HepG2 (cell line): ENCODE measurements around the gene SH3PXD2A. TPM values are rescaled to one million over a fixed set of nuclear protein-coding genes. Genes with fewer than 3 reads are reported as not detected.

Experiments
- ADNP ChIP-seq: sonication (generic); formaldehyde crosslinking; IDR thresholded peaks from 2 replicates; pipeline ENCODE4 v1.4.0; 2020; ENCODE audit warnings: missing genetic modification reagents
- BRD4 ChIP-seq: sonication (generic); formaldehyde crosslinking; IDR thresholded peaks from 2 replicates; pipeline ENCODE4 v1.4.0; 2020; ENCODE audit warnings: missing genetic modification reagents
- CEBPG ChIP-seq: IDR thresholded peaks from 2 replicates; pipeline ENCODE4 v1.6.1; 2016
- GMEB2 ChIP-seq: IDR thresholded peaks from 2 replicates; pipeline ENCODE4 v1.6.1; 2016; ENCODE audit warnings: missing biosample characterization, missing genetic modification reagents, low read depth
- HDAC1 ChIP-seq: sonication (generic); formaldehyde crosslinking; IDR thresholded peaks from 2 replicates; pipeline ENCODE4 v1.5.1; 2020; ENCODE audit warnings: mild to moderate bottlenecking, missing genetic modification reagents
- HMG20A ChIP-seq: IDR thresholded peaks from 2 replicates; pipeline ENCODE4 v1.6.1; 2016; ENCODE audit warnings: borderline replicate concordance
- IKZF1 ChIP-seq: fragments of 450-650 bp; IDR thresholded peaks from 2 replicates; pipeline ENCODE4 v1.7.1; 2016
- LCORL ChIP-seq, 2 experiments: fragments of 450-650 bp in 1 of 2; sonication (generic) in 1 of 2; formaldehyde crosslinking in 1 of 2; IDR thresholded peaks; 2 replicates each; pipeline versions ENCODE4 v1.5.0 to v1.6.1; 2017 to 2020; ENCODE audit warnings: antibody characterized with exemption in 1 of 2, missing genetic modification reagents in 1 of 2
- MNT ChIP-seq: fragments of 450-650 bp; IDR thresholded peaks from 2 replicates; pipeline ENCODE4 v1.6.1; 2016
- MXD3 ChIP-seq: IDR thresholded peaks from 2 replicates; pipeline ENCODE4 v1.6.1; 2016; ENCODE audit warnings: mild to moderate bottlenecking, missing biosample characterization, missing genetic modification reagents
- NCOA2 ChIP-seq: sonication (generic); formaldehyde crosslinking; IDR thresholded peaks from 2 replicates; pipeline ENCODE4 v1.8.0; 2022; ENCODE audit warnings: inconsistent platforms
- NCOR1 ChIP-seq: fragments of 200-600 bp; sonication (generic); IDR thresholded peaks from 2 replicates; pipeline ENCODE4 v1.7.0; 2017; ENCODE audit warnings: antibody characterized with exemption, low read length, borderline replicate concordance
- PITX1 ChIP-seq: sonication (generic); formaldehyde crosslinking; IDR thresholded peaks from 2 replicates; pipeline ENCODE4 v1.5.1; 2020; ENCODE audit warnings: mild to moderate bottlenecking, missing genetic modification reagents
- RAD21 ChIP-seq: fragments of 450-650 bp; formaldehyde crosslinking; IDR thresholded peaks from 2 replicates; pipeline ENCODE4 v1.5.0; 2020; ENCODE audit warnings: mild to moderate bottlenecking
- RARA ChIP-seq: IDR thresholded peaks from 2 replicates; pipeline ENCODE4 v1.6.1; 2016; ENCODE audit warnings: missing genetic modification reagents, missing compliant biosample characterization
- RCOR2 ChIP-seq: IDR thresholded peaks from 2 replicates; pipeline ENCODE4 v1.6.1; 2016; ENCODE audit warnings: missing biosample characterization, missing genetic modification reagents
- SAP130 ChIP-seq: IDR thresholded peaks from 2 replicates; pipeline ENCODE4 v1.6.1; 2016; ENCODE audit warnings: low read depth
- TBP ChIP-seq: sonication (generic); formaldehyde crosslinking; IDR thresholded peaks from 2 replicates; pipeline ENCODE4 v1.5.0; 2020; ENCODE audit warnings: missing genetic modification reagents
- WIZ ChIP-seq: sonication (generic); formaldehyde crosslinking; IDR thresholded peaks from 2 replicates; pipeline ENCODE4 v1.5.1; 2020; ENCODE audit warnings: mild to moderate bottlenecking, missing genetic modification reagents
- ZBTB7B ChIP-seq: sonication (generic); formaldehyde crosslinking; IDR thresholded peaks from 2 replicates; pipeline ENCODE4 v1.4.0; 2020; ENCODE audit warnings: missing genetic modification reagents
- ZEB1 ChIP-seq: IDR thresholded peaks from 2 replicates; pipeline ENCODE4 v1.6.1; 2012; ENCODE audit warnings: mild to moderate bottlenecking, low read depth, inconsistent platforms; ENCODE audit not compliant: insufficient replicate concordance
- ZFP82 ChIP-seq: sonication (generic); formaldehyde crosslinking; IDR thresholded peaks from 2 replicates; pipeline ENCODE4 v1.5.1; 2020; ENCODE audit warnings: mild to moderate bottlenecking, missing genetic modification reagents, borderline replicate concordance
- ZFX ChIP-seq: sonication (generic); formaldehyde crosslinking; IDR thresholded peaks from 2 replicates; pipeline ENCODE4 v1.4.0; 2020; ENCODE audit warnings: mild to moderate bottlenecking, low read depth, missing genetic modification reagents, moderate library complexity
- ZNF225 ChIP-seq: sonication (generic); formaldehyde crosslinking; IDR thresholded peaks from 2 replicates; pipeline ENCODE4 v1.4.0; 2020; ENCODE audit warnings: mild to moderate bottlenecking, missing genetic modification reagents
- ZNF350 ChIP-seq: sonication (generic); formaldehyde crosslinking; IDR thresholded peaks from 2 replicates; pipeline ENCODE4 v1.4.0; 2020; ENCODE audit warnings: mild to moderate bottlenecking, low read depth, missing genetic modification reagents, borderline replicate concordance
- ZNF503 ChIP-seq: sonication (generic); formaldehyde crosslinking; IDR thresholded peaks from 2 replicates; pipeline ENCODE4 v1.4.0; 2020; ENCODE audit warnings: missing genetic modification reagents
- ZNF83 ChIP-seq: sonication (generic); formaldehyde crosslinking; IDR thresholded peaks from 2 replicates; pipeline ENCODE4 v1.4.0; 2020; ENCODE audit warnings: missing genetic modification reagents, mild to moderate bottlenecking, borderline replicate concordance
- polyA plus RNA-seq, 8 experiments: library from polyadenylated mRNA; depleted of rRNA in 3 of 8; stranded (reverse) in 7 of 8; unstranded in 1 of 8; fragments of >200 nt; fragmentation: Illumina TruSeq in 4 of 8; extraction: Trizol in 4 of 8; gene quantifications; 2 replicates each; pipeline versions ENCODE4 v1.2.1 to v1.2.3, GENCODE V29; 2011 to 2016; ENCODE audit warnings: low read depth in 4 of 8, missing spikeins in 1 of 8, mixed read lengths in 1 of 8; ENCODE audit not compliant: insufficient read depth in 1 of 8
- total RNA-seq, 5 experiments: library from RNA; depleted of rRNA; stranded (reverse); fragments of >200 nt; fragmentation: Illumina TruSeq; extraction: Trizol; gene quantifications; 2 replicates each; pipeline ENCODE4 v1.2.3, GENCODE V29; 2016; ENCODE audit warnings: low read depth in 1 of 5

The SH3PXD2A gene
- total and polyA plus RNA-seq, 2 of the 13 experiments (the other 11 are each of a cell fraction or from before 2014, with no cell fraction given), result 11.1 to 11.3 TPM

- no peak for TF ChIP-seq WIZ (CRISPR knock-in tag)
- TF ChIP-seq ZNF225 (CRISPR knock-in tag), result no peak
- peak; percentile 66; the same call in 1 of the 2 replicates for TF ChIP-seq PITX1 (CRISPR knock-in tag)
- TF ChIP-seq IKZF1, result no peak
- no peak for TF ChIP-seq MNT
- no peak for TF ChIP-seq LCORL (IDR thresholded peaks at IDR 0.05)
- peak; percentile 78 for TF ChIP-seq LCORL (CRISPR knock-in tag; IDR thresholded peaks at IDR 0.05)
- peak; percentile 72 for TF ChIP-seq RARA
- no peak for TF ChIP-seq TBP (CRISPR knock-in tag)
- no peak; the same call in 1 of the 2 replicates for TF ChIP-seq ZNF503 (CRISPR knock-in tag)
- TF ChIP-seq MXD3 (CRISPR knock-in tag), result no peak
- TF ChIP-seq SAP130 (CRISPR knock-in tag), result peak; percentile 76
- no peak for TF ChIP-seq RAD21
- peak; percentile 40 for TF ChIP-seq ZEB1
- TF ChIP-seq HDAC1, result peak; percentile 52; the same call in 1 of the 2 replicates
- TF ChIP-seq RCOR2 (CRISPR knock-in tag), result 0 out of 2 replicates have a peak, but pooled peaks have one; percentile 30
- peak; percentile 77 for TF ChIP-seq NCOA2 (CRISPR knock-in tag)
- no peak for TF ChIP-seq ZFP82 (CRISPR knock-in tag)
- no peak for TF ChIP-seq ZNF350 (CRISPR knock-in tag)
- no peak for TF ChIP-seq GMEB2 (CRISPR knock-in tag)
- peak; percentile 75 for TF ChIP-seq ZFX (CRISPR knock-in tag)
- TF ChIP-seq ZBTB7B (CRISPR knock-in tag), result no peak
- TF ChIP-seq CEBPG (CRISPR knock-in tag), result peak; percentile 80
- no peak for TF ChIP-seq BRD4 (CRISPR knock-in tag)
- peak; percentile 43; the same call in 1 of the 2 replicates for TF ChIP-seq HMG20A
- TF ChIP-seq ZNF83 (CRISPR knock-in tag), result no peak
- peak; percentile 37; the same call in 1 of the 2 replicates for TF ChIP-seq NCOR1
- TF ChIP-seq ADNP (CRISPR knock-in tag), result no peak
These were observed 210.0 kb downstream of the SH3PXD2A start (continued) for GRCh38 chr10:103645141-103646054.
